ENCODE measurements around the gene GALNTL6.

GALNTL6 gene

DNA sequence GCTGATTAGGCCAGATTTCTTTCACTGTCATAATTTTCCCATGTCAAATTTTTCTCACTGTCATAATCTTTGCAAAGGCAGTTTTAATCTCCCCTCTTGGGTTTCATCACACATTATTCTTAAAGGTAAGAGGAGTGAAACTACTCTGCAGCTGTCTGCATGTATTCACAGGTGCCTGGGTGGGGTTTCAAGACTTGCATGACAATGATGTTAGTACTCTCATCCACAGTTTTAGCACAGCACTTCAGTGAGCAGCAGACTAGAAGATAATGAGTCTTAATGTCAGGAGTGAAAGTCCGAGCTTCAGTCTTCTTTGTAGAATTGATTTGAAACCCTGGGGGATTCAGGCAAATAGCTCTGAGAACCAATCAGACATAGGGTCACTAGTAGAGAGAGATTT lies 1172.9 kb downstream of the GALNTL6 start:
- DNase-seq (ENCODE audit: low read depth): no peak

DNA sequence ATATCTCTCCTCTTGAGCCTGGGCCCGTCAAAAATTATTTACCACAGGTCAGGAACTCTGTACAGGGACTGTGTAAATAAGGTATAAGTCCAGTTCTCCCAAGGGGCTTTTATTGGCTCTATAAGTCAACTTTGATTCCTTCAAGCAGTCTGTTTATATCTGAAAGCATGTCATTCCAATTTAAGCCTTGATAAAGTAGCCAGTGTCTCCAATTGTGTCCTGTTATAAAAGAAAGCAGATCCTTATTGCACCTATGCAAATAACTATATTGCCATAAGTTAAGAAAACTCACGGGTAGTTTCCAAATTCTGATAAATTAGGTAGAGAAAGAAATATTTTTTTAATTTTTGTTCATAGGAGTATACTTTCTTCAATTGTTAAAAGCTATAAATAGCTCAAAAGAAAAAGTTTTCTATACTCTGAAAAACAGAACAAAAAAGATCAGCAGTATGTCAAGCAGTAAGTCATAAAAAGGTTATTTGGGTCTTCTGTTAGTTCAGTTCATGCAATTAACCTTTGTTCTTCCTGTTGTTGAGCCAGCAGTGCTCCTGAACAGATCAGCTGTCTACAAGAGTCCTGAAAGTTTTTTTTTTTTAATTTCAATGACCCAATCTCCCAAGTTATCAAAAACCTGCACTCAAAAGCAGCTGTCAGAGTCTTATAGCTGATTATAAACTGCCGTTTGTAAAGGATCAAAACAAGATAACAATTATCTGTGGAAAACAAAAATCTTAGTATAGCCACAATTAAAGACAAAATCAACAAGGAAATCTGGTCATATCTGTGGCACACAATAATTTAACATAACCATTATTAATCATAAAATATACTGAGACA lies 1177.0 kb downstream of the GALNTL6 start:
- DNase-seq (ENCODE audit: low read depth): no peak

GRCh38 chr4:172992648-172993378 lies 1179.6 kb downstream of the GALNTL6 start:
- no peak for DNase-seq (ENCODE audit: low read depth)

DNA sequence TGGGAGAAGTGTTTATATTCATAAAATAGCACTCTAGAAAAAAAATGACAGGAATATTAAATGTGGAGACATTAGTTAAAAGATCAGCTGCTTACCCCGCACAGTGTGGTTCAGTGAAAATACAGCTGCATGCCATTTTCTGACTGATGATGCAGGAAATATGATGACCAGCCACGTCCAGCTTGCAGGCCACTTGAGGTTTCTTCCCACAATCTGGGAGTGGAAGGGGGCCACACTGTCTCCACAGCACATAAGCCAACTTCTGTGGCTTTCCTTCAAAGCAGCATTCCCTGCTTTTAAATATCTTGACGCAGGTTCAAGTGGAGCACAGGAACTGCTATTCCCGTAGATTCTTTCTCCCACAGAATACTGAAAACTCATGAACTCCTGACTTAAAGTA lies 1182.0 kb downstream of the GALNTL6 start:
- no peak for DNase-seq (ENCODE audit: low read depth)

DNA sequence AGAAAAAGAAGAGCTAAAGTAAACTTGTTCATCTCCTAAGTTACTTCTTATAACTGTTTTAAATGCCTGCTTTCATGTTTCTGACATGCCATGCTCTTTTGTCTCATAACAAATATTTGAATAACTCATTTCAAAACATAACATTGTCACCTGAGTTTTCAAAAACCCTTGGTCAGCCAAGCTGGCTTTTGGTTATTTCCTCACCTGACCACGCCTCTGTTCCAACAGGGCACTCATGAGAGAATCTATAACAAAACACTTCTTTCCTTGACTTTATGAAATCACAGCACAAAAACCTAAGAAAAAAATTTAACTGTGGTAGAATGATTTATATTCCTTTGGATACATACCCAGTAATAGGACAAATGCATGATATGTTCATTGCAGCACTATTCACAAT lies 1182.5 kb downstream of the GALNTL6 start:
- DNase-seq (ENCODE audit: low read depth): no peak

GRCh38 chr4:172996571-172997216 lies 1183.5 kb downstream of the GALNTL6 start:
- DNase-seq (ENCODE audit: low read depth): no peak

- DNase-seq (ENCODE audit: low read depth): no peak
Measured at GRCh38 chr4:172997217-172997609, 1184.0 kb downstream of the GALNTL6 start.

DNA sequence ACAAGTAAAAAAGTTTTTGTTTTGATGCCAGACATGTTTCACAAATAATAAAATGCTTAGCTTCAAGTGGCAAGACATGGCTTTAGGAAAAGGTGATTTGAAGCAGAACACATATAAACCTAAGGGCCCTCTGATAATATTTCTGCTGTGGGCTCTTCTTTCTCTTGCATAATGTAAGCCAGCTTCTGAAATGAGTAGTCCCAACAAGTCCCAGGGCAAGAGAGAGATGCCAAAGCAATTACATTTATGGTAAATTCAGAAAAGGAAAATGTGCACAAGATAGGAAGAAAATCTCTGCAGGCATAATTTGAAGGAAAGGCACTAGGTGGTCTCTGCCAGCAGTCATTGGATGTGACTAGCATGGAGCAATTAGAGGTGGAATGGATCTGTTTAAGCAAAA lies 1184.7 kb downstream of the GALNTL6 start:
- no peak for DNase-seq (ENCODE audit: low read depth)

DNA sequence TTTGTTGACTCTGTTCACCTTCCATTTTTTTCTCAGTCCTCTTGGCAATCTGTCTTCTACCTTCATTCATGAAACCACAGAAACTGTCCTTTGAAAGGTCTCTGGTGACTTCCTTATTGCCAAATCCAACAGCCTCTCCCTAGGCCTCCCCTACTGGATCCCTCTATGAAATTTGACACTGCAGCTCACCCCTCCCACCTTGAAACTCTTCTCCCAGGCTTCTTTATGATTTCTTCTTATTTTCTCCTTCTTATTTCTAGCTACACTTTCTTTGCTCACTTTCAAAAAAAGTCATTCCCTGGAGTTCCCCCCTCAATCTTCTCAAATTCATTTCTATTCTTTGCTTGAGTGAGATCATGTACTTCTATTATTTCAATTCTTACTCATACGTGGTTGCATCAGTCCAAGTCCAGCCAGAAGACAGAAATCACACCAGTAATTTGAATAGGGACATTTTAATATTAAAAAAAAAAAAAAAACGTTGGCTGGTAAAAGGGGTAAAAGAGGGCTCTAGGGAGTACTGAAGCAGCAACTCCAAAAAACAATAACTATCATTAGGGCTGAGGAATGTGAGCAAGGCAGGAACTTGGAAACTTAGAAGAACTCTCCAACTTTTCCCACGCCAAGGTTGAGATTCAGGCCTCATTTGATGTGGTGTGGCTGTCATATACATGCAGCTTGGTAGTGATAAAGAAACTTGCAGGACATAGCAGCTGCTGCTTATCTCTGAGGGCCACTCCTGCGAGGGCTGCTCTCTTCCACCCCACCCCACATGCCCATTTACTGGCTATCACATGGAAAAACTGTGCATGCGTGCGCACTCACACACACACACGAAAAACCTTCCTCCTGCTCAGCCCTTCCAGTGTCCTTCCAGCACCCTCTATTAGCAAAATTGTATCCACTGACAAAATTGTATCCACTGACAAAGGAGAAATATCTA lies 1185.6 kb downstream of the GALNTL6 start:
- DNase-seq (ENCODE audit: low read depth): no peak

DNA sequence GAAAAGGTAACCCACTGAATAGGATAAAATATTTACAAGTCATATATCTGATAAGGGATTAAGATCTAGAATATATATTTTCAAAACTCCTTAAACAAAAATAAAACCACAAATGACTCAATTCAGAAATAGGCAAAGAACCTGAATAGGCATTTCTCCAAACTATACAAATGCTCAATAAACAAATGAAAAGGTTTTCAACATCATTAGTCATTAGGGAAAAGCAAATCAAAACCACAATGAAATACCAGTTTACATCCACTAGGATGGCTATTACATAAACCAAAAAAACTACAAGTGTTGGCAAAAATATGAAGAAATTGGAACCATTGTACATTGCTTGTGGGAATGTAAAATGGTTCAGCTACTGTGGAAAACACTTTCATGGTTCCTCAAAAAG lies 1188.4 kb downstream of the GALNTL6 start:
- no peak for DNase-seq (ENCODE audit: low read depth)

DNA sequence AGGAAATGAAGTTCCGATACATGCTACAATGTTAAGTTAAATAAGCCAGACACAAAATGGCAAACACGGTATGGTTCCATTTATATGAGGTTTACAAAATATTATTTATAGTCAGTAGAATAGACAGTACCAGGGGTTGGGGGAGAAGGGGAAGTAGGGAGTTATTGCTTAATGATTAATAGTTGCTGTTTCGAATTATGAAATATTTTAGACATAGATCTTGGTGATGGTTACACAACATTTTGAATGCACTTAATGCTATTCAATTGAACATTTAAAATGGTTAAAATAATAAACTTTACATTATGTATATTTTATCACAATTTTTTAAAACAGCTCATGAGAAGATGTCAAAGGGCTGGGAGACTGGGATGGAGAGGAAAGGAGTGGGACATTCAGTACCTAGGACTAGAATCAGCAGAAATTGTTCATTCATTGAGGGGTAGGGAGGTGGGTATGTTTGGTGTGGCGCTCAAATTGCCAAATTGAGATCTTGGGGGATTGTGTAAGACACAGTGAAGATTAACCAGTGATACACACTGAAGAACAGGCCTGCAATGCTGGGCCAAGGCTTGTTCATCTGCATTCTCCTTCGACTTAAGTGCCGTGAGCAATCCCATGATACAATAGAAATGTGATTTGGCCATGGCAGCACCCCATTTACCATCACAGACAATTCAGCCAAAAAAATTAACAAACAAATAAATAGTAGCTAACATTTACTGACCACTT lies 1189.8 kb downstream of the GALNTL6 start:
- DNase-seq (ENCODE audit: low read depth): no peak

GRCh38 chr4:173005912-173006633 lies 1192.9 kb downstream of the GALNTL6 start:
- no peak for DNase-seq (ENCODE audit: low read depth)

DNA sequence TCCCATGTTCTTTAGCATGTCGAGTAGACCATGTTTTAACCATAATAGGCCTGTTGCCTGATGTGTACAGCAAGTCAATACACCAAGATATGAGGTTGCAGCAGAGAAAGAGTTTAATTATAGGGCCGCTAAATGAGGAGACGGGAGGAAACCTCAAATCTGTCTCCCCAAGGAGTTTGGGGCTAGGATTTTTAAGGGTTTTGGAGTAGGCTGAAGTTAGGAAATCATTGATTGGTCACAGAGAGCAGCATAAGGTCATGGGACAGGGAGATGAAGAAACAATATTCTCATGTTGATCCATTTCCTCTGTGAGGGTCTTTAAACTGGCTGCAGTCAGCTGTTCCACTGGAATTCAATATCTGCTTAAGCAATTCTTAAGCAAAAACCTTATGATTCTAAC lies 1195.2 kb downstream of the GALNTL6 start:
- DNase-seq (ENCODE audit: low read depth): no peak

GRCh38 chr4:173009129-173009823 lies 1196.1 kb downstream of the GALNTL6 start:
- DNase-seq (ENCODE audit: low read depth): no peak

- no peak for DNase-seq (ENCODE audit: low read depth)
Measured at GRCh38 chr4:173012608-173013007, 1199.4 kb downstream of the GALNTL6 start.

GRCh38 chr4:173013232-173013930 lies 1200.2 kb downstream of the GALNTL6 start:
- DNase-seq (ENCODE audit: low read depth): peak; percentile 10

DNA sequence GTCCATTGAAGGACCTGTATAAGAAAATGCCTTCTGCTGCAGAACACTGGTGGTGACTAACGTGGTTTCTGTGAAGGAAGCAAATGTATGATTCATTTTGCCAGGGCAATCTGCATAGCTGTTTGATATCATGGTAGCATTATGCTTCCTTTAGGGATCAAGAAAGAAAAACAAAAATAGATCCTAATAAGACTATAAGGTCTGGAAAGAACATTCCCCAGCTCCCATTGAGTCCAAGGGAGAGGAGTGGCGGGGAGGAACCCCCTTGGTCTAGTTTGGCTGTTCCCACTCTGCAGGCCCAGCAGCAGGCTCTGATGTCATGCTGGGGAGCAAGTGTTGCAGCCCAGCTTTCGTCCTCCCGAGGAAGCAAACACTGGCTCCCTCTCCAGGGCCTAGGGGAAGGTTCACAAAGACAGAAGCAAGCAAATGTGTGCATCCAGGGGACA lies 1200.9 kb downstream of the GALNTL6 start:
- no peak for DNase-seq (ENCODE audit: low read depth)

DNA sequence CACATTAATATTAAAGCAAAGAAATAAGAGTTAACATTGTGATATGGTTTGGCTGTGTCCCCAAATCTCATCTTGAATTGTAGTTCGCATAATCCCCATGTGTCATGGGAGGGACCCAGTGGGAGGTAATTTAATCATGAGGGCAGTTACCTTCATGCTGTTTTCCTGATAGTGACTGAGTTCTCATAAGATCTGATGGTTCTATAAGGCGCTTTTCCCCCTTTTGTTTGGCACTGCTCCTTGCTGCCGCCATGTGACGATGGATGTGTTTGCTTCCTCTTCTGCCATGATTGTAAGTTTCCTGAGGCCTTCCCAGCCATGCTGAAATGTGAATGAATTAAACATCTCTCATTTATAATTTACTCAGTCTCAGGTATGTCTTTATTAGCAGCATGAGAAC lies 1201.6 kb downstream of the GALNTL6 start:
- DNase-seq (ENCODE audit: low read depth): no peak

DNA sequence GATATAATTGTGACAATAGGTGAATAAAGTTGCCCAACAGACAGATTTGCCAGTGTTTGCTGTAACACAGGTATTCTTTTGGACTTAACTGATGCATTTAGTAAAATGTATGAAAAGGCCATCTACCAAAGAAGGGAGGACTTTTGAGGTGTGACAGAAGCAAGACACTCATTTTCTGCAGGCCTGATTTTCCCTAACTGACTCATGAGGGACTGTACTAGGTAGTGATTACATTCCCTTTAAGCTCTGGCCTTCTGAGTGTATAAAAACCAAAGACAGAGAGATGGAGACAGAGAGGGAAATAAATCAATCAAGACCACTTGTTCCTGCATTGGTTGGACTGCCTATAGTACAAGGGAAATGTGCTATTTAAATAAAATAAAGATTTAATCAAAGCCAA lies 1204.6 kb downstream of the GALNTL6 start:
- no peak for DNase-seq (ENCODE audit: low read depth)
